ENCODE measurements around the gene ZFAND2B. TPM values are rescaled to one million over a fixed set of nuclear protein-coding genes. Genes with fewer than 3 reads are reported as not detected.

The ZFAND2B gene
- total RNA-seq, 1 experiment from 2014 or later, result 16.4 TPM

DNA sequence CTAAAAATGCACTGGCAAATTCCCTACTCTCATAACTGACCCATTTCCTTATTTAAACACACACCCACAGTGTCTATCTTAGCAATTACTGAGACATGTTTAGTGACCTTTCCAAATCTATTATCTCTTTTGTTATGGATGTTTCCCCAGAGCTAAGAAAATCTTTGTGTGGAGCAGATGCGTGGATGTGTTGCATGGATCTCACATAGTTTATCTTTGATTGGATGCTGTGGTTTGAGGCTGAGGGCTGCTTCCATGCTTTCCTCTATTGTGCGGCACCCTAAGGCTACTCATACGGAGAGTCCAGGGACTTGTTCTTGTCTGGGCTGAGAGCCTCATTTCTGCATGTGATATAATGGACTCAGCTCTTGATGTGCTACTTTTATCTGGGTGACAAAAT is 27.7 kb downstream of the ZFAND2B start:
- Histone ChIP-seq H4K91ac (ENCODE audit: insufficient read length, low read depth, low read length) (no peak overlapping the region), H3K27me3 (ENCODE audit: insufficient read depth, low read length) (no peaks in the 10 kb centered on the region), H3K23ac (ENCODE audit: insufficient read length, low read depth, low read length) (no peak overlapping the region), H2BK5ac (ENCODE audit: insufficient read length, low read length) (no peak overlapping the region), H3K79me2 (ENCODE audit: insufficient read depth, low read length) (0 out of 2 replicates have a peak, but pooled peaks cover 2% of the 10 kb centered on the region), H3K27ac (ENCODE audit: insufficient read length, low read depth, low read length) (no peak overlapping the region), H3K4ac (ENCODE audit: low read depth, low read length) (no peak overlapping the region), H3K9me3 (ENCODE audit: control insufficient read depth, low read depth, low read length) (no peaks in the 10 kb centered on the region), H2BK15ac (ENCODE audit: low read depth, low read length) (no peak overlapping the region), H4K8ac (replicated peaks; ENCODE audit: insufficient read length, low read depth, low read length) (no peak overlapping the region), H4K5ac (ENCODE audit: insufficient read length, low read depth, low read length) (no peak overlapping the region), H3K9ac (ENCODE audit: extremely low read depth, insufficient read length, low read length) (no peak overlapping the region), H2BK20ac (ENCODE audit: low read depth, low read length, poor library complexity, severe bottlenecking) (no peak overlapping the region), H3K4me2 (ENCODE audit: insufficient read depth, insufficient read length, low read length) (no peak overlapping the region), H3K23me2 (ENCODE audit: insufficient read length, low read depth, low read length, poor library complexity, severe bottlenecking) (no peaks in the 10 kb centered on the region), H3T11ph (ENCODE audit: low read length) (no peak overlapping the region), H2BK12ac (ENCODE audit: insufficient read length, low read depth, low read length) (no peak overlapping the region), H2BK120ac (ENCODE audit: low read depth, low read length, poor library complexity, severe bottlenecking) (no peak overlapping the region), H3K18ac (ENCODE audit: insufficient read length, low read depth, low read length) (no peak overlapping the region), H3K4me1 (ENCODE audit: insufficient read depth, low read length) (no peaks in the 10 kb centered on the region), H3K56ac (ENCODE audit: insufficient read length, low read depth, low read length) (no peak overlapping the region), H2AK5ac (ENCODE audit: insufficient read length, low read length) (no peak overlapping the region), H3K14ac (ENCODE audit: insufficient read depth, low read length) (no peak overlapping the region), H4K20me1 (ENCODE audit: control insufficient read depth, insufficient read depth, insufficient read length) (no peaks in the 10 kb centered on the region), H2AFZ (ENCODE audit: low read length) (no peak overlapping the region), H3K79me1 (ENCODE audit: insufficient read depth, low read depth, low read length, poor library complexity, severe bottlenecking) (no peaks in the 10 kb centered on the region)
- no peaks in the 10 kb centered on the region; the same call in 1 of the 2 replicates for H3K27me3 Mint-ChIP-seq (ENCODE audit: low read depth)
- no peak overlapping the region for H3K27ac Mint-ChIP-seq
- TF ChIP-seq, protein P1, sequence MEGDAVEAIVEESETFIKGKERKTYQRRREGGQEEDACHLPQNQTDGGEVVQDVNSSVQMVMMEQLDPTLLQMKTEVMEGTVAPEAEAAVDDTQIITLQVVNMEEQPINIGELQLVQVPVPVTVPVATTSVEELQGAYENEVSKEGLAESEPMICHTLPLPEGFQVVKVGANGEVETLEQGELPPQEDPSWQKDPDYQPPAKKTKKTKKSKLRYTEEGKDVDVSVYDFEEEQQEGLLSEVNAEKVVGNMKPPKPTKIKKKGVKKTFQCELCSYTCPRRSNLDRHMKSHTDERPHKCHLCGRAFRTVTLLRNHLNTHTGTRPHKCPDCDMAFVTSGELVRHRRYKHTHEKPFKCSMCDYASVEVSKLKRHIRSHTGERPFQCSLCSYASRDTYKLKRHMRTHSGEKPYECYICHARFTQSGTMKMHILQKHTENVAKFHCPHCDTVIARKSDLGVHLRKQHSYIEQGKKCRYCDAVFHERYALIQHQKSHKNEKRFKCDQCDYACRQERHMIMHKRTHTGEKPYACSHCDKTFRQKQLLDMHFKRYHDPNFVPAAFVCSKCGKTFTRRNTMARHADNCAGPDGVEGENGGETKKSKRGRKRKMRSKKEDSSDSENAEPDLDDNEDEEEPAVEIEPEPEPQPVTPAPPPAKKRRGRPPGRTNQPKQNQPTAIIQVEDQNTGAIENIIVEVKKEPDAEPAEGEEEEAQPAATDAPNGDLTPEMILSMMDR (conservative IDR thresholded peaks at IDR 0.05), result no peak
- no peak overlapping the region for H3K4me3 Mint-ChIP-seq
- DNase-seq, result no peak
- no peaks in the 10 kb centered on the region; a peak in 1 of 5 replicates for H3K9me3 Mint-ChIP-seq
- whole genome bisulfite sequencing (ENCODE audit: extremely low coverage, insufficient read length, low lambda C conversion rate), result no CpG with 5 or more reads among the region's 3 CpGs
- H3K4me1 Mint-ChIP-seq, result peaks cover 3 to 4% of the 10 kb centered on the region in 2 experiments; a peak in 3 of 4 replicates
- peaks cover 31 to 65% (median 63%) of the 10 kb centered on the region in 3 experiments for H3K36me3 Mint-ChIP-seq (ENCODE audit: insufficient read depth in 1 of 3, low read depth in 3 of 3)
